ENCODE measurements around the gene DPH5.

DNA sequence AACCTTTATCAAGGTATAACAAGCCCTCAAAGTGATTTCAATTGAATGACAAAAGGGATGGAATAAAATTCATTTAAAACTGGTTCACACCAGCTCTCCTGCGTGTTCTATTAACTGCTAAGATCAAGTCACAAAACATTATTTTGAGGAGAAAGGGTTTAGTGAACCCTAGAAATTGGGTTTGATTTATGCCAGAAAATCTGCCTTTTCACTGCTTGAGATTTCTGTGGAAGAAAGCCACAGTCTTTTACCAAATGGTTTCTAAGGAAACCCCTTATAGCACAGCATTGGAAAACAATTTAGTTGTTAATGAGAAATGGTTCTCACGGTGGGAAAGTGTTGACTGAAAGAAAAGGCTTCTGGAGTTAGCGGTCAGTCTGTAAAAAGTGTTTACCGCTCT lies 43.6 kb upstream of the DPH5 start:
- no peak for TF ChIP-seq POLR2AphosphoS5 (IDR thresholded peaks at IDR 0.05; ENCODE audit: low read depth, low read length)
- no peak for TF ChIP-seq REST (IDR thresholded peaks at IDR 0.05; ENCODE audit: insufficient read depth in 1 of 2, low read depth in 2 of 2, low read length in 2 of 2)
- no peak for TF ChIP-seq TAF1 (IDR thresholded peaks at IDR 0.05; ENCODE audit: borderline replicate concordance, insufficient read depth, low read length)
- no peak for TF ChIP-seq SIN3A (IDR thresholded peaks at IDR 0.05; ENCODE audit: borderline replicate concordance, insufficient read depth, low read length)

Data from PFSK-1 (cell line).